Measurements from ENCODE around the gene SMYD5. TPM values are rescaled to one million over a fixed set of nuclear protein-coding genes. Genes with fewer than 3 reads are reported as not detected.
A peak's percentile ranks its signal among the peaks of the same experiment; 100 is the strongest.

SMYD5 gene
- total RNA-seq, 3 donors from 2014 or later: 10.5 to 20.0 (median 16.0) TPM

DNA sequence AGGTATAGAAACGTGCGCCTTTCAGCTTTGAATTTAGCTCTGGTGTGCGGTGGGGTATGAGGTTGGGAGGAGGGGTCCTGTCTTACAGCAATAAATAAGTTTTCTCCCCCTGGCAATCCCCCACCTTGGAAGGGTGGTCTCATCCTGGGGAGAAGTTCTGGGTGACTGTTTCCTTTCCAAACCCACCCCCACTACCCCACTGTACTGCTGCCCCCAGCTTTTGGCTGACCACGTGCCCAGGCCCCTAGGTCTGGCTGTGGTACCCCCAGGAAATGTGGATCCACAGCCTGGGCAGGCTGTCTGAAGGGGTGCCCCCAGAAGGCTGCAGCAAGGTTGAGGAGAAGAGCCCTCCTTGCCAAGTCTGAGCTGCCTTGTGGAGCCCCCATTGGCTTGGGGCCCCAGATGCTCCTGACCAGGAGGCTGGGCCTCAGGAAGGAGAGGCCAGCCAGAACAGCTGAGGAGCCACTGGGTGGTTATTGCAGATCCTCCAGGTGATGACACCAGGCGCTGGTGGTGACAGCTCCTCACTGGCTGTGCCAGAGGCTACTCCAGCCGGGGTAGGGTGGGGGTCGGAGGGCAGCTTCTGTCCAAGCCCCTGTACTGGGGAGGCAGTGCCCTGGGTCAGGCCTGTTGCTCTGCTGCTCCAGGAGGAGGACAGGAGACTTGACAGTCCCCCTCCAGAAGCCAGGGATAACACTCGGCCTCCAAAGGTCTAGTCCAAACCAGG is 44.3 kb downstream of the SMYD5 start:
- TF ChIP-seq, protein P1, sequence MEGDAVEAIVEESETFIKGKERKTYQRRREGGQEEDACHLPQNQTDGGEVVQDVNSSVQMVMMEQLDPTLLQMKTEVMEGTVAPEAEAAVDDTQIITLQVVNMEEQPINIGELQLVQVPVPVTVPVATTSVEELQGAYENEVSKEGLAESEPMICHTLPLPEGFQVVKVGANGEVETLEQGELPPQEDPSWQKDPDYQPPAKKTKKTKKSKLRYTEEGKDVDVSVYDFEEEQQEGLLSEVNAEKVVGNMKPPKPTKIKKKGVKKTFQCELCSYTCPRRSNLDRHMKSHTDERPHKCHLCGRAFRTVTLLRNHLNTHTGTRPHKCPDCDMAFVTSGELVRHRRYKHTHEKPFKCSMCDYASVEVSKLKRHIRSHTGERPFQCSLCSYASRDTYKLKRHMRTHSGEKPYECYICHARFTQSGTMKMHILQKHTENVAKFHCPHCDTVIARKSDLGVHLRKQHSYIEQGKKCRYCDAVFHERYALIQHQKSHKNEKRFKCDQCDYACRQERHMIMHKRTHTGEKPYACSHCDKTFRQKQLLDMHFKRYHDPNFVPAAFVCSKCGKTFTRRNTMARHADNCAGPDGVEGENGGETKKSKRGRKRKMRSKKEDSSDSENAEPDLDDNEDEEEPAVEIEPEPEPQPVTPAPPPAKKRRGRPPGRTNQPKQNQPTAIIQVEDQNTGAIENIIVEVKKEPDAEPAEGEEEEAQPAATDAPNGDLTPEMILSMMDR (IDR thresholded peaks at IDR 0.05): no peak
- intact Hi-C loops (cut with DNase I, micrococcal nuclease): no loop called here
- no peaks in the 10 kb centered on the region for H3K4me1 ChIP-seq (ENCODE audit: low read depth)

DNA sequence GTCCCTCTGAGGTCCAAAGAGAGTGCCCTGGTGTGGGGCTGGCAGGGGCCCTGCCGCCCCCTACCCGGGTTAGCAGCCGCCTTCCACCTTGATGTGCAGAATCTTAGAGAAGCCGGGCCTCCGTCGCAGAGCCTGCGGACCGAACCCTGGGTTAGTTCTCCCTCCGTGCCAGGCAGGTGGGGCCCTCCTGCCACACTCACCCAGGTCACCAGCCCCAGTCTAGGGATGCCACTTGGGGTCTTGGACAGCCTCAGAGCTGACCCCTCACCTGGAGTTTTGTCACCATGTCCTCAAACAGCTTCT is 44.8 kb downstream of the SMYD5 start:
- ATAC-seq (no peak), DNase-seq (no peak)
- TF ChIP-seq, protein P1 (IDR thresholded peaks at IDR 0.05): no peak
- Histone ChIP-seq H3K36me3 (ENCODE audit: low read depth) (no peaks in the 10 kb centered on the region), H3K4me1 (ENCODE audit: low read depth) (no peaks in the 10 kb centered on the region), H3K9me3 (no peaks in the 10 kb centered on the region), H3K4me3 (no peak overlapping the region)
- intact Hi-C loops (cut with DNase I, micrococcal nuclease): no loop called here

More for the DNA sequence above, 44.3 kb downstream of the SMYD5 start:
- H3K36me3 ChIP-seq (ENCODE audit: low read depth): no peaks in the 10 kb centered on the region
- no peak overlapping the region for H3K4me3 ChIP-seq
- H3K9me3 ChIP-seq: no peaks in the 10 kb centered on the region
- DNase-seq (no peak), ATAC-seq (no peak)

DNA sequence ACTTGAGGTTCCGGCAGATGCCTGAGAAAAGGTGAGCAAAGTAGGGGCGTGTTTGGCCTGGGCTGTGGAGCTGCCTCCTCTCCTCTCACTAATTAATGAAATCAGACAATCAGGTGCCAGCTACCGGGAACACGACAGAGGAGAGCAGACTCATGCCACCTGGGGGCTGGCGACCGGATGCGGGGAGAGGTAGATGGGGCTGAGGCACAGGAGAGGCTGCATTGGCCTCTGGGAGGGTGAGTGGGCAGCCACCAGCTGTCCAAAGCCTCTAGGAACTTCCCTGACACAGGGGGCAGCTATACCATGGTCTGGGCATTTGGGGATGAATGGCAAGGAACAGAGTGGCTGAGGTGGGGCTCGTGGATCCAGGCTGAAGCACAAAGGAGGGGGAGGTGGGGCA is 45.2 kb downstream of the SMYD5 start:
- Histone ChIP-seq H3K9me3 (no peaks in the 10 kb centered on the region), H3K4me1 (ENCODE audit: low read depth) (no peaks in the 10 kb centered on the region), H3K36me3 (ENCODE audit: low read depth) (no peaks in the 10 kb centered on the region), H3K4me3 (no peak overlapping the region)
- ATAC-seq: no peak
- DNase-seq: no peak
- TF ChIP-seq, protein P1 (IDR thresholded peaks at IDR 0.05): no peak
- intact Hi-C loops (cut with DNase I, micrococcal nuclease): no loop called here

DNA sequence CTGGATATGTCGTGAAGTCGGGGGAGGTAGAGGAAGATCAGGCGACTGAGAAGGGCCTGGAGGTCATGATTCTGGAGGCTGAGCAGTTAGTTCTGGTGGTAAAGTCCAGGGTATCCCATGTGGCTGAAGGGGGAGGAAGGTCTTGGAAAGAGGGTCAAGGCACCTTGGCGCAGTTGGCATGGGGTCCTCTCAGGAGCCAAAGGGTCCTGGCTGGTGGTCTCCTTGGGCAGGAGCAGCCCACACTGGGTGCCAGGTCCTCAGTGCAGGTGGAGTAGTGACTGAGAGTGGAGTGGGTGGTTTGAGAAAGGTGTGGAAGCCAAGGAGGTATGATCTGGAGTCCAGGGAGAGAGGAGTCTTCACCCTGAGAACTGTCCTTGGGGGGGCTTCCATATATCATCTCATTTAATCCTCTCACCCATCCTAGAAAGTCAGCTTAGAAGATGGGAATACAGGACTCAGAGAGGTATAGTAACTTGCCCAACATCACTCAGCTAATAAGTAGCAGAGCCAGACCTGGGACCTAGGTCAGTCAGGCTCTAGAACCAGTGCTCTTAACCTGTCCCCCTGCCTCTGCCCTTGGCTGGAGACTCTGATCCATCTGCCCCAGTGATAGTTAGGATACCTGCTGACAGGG is 45.8 kb downstream of the SMYD5 start:
- no peaks in the 10 kb centered on the region for H3K4me1 ChIP-seq (ENCODE audit: low read depth)
- ATAC-seq (no peak), DNase-seq (no peak)
- no peaks in the 10 kb centered on the region for H3K36me3 ChIP-seq (ENCODE audit: low read depth)
- TF ChIP-seq, protein P1 (IDR thresholded peaks at IDR 0.05): no peak
- H3K9me3 ChIP-seq: no peaks in the 10 kb centered on the region
- intact Hi-C loops (cut with DNase I, micrococcal nuclease): no loop called here
- no peak overlapping the region for H3K4me3 ChIP-seq

DNA sequence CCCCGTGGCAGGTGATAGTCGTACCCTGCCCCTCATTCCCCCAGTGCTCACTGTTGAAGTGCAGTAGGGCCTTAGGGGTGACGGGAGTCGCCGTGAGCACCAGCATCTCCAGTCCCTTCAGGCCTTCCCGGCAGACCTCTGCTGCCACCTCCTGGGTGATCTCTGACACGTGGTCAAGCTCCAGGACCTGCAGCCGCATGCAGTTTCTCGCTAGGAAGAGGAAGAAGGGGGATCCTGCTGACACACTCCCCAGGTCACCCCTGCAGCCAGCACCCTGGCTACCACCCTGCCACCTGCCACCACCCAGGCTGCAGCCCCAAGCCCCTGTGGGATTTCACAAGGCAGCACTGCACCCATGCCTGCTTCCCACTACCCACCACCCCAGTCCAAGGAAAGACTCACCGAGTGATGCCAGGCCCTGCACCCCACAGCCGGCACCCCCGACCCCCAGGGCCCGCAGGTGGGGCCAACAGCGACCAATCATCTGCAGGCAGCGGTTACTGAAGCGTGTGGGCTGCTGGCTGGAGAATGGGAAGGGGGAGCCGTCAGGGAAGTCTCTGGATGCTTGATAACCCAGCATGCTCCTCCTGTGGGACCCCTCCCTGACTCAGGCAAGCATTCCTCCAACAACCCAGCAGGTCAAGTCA is 46.4 kb downstream of the SMYD5 start:
- Histone ChIP-seq H3K36me3 (ENCODE audit: low read depth) (no peaks in the 10 kb centered on the region), H3K4me1 (ENCODE audit: low read depth) (no peaks in the 10 kb centered on the region), H3K4me3 (no peak overlapping the region), H3K9me3 (no peaks in the 10 kb centered on the region)
- intact Hi-C loops (cut with DNase I, micrococcal nuclease): no loop called here
- peak; percentile 65 for ATAC-seq
- TF ChIP-seq, protein P1 (IDR thresholded peaks at IDR 0.05): no peak
- peak in 2 of 3 donors; percentile 41 to 62 for DNase-seq
